HEK293 (cell line): ENCODE measurements around the gene DEFB113.

Source experiments
- CTCF ChIA-PET: fragments of 350-600 bp; formaldehyde crosslinking; extraction: SDS; loops from one replicate; lab custom pipeline; 2021; ENCODE audit warnings: antibody characterized with exemption; lab: Yijun Ruan, JAX
- POLR2A ChIA-PET: fragments of 300-600 bp; formaldehyde crosslinking; extraction: SDS; loops from one replicate; lab custom pipeline; 2020; ENCODE audit warnings: antibody characterized with exemption, inconsistent platforms; lab: Yijun Ruan, JAX
- H3K27ac ChIP-seq: fragments of 200-500 bp; sonication (Bioruptor generic); 2 replicates; pipeline ENCODE4 v1.5.1; 2014; ENCODE audit warnings: low read depth, low read length, control low read depth, inconsistent platforms; ENCODE audit errors: extremely low read depth
- H3K36me3 ChIP-seq, 2 experiments: fragments of 200-500 bp in 1 of 2; sonication (Bioruptor generic) in 1 of 2; 1 replicate in 1 of 2; 2 replicates in 1 of 2; pipeline ENCODE4 v1.5.1; 2014 to 2017; ENCODE audit warnings: inconsistent platforms in 2 of 2, low read length in 2 of 2; ENCODE audit not compliant: control insufficient read depth in 2 of 2, insufficient read depth in 1 of 2
- H3K4me1 ChIP-seq: fragments of 200-500 bp; sonication (Bioruptor generic); 2 replicates; pipeline ENCODE4 v1.5.1; 2014; ENCODE audit warnings: mild to moderate bottlenecking, low read length, inconsistent platforms; ENCODE audit not compliant: control insufficient read depth, insufficient read depth
- H3K4me3 ChIP-seq: 2 replicates; pipeline ENCODE4 v1.5.1; 2011; ENCODE audit warnings: low read depth, mild to moderate bottlenecking, control low read depth, low read length, moderate library complexity
- H3K9me3 ChIP-seq: fragments of 200-500 bp; sonication (Bioruptor generic); 2 replicates; pipeline ENCODE4 v1.5.1; 2014; ENCODE audit warnings: low read depth, low read length, inconsistent platforms; ENCODE audit not compliant: control insufficient read depth, insufficient read depth
- FEZF1 ChIP-seq: fragments of 450-650 bp; formaldehyde crosslinking; IDR thresholded peaks from 2 replicates; pipeline ENCODE4 v1.5.1; 2016; ENCODE audit warnings: missing biosample characterization, missing genetic modification characterization
- IKZF3 ChIP-seq: fragments of 450-650 bp; IDR thresholded peaks from 2 replicates; pipeline ENCODE4 v1.5.0; 2018; ENCODE audit warnings: missing biosample characterization, mild to moderate bottlenecking, missing genetic modification characterization, moderate library complexity
- KLF16 ChIP-seq: fragments of 450-650 bp; formaldehyde crosslinking; IDR thresholded peaks from 2 replicates; pipeline ENCODE4 v1.5.1; 2017; ENCODE audit warnings: missing biosample characterization, missing genetic modification characterization
- YY2 ChIP-seq: fragments of 450-650 bp; formaldehyde crosslinking; IDR thresholded peaks from 2 replicates; pipeline ENCODE4 v1.5.1; 2016; ENCODE audit warnings: missing biosample characterization, missing genetic modification characterization
- ZEB2 ChIP-seq: fragments of 450-650 bp; formaldehyde crosslinking; IDR thresholded peaks from 2 replicates; pipeline ENCODE4 v1.5.1; 2016; ENCODE audit warnings: missing biosample characterization, missing genetic modification characterization
- ZFP41 ChIP-seq: fragments of 450-650 bp; formaldehyde crosslinking; IDR thresholded peaks from 2 replicates; pipeline ENCODE4 v1.5.1; 2016; ENCODE audit warnings: missing biosample characterization, missing genetic modification characterization, borderline replicate concordance
- ZNF10 ChIP-seq: fragments of 450-650 bp; formaldehyde crosslinking; IDR thresholded peaks from 2 replicates; pipeline ENCODE4 v1.5.1; 2017; ENCODE audit warnings: missing biosample characterization, missing genetic modification characterization
- ZNF19 ChIP-seq: fragments of 450-650 bp; formaldehyde crosslinking; IDR thresholded peaks from 2 replicates; pipeline ENCODE4; 2016; ENCODE audit warnings: missing biosample characterization, missing genetic modification characterization, low read depth
- ZNF202 ChIP-seq: fragments of 450-650 bp; formaldehyde crosslinking; IDR thresholded peaks from 2 replicates; pipeline ENCODE4 v1.5.1; 2016; ENCODE audit warnings: missing biosample characterization, missing genetic modification characterization, borderline replicate concordance
- ZNF221 ChIP-seq: fragments of 450-650 bp; formaldehyde crosslinking; IDR thresholded peaks from 2 replicates; pipeline ENCODE4 v1.5.1; 2017; ENCODE audit warnings: missing biosample characterization, missing genetic modification characterization, borderline replicate concordance
- ZNF24 ChIP-seq: fragments of 450-650 bp; formaldehyde crosslinking; IDR thresholded peaks from 2 replicates; pipeline ENCODE4 v1.5.1; 2016; ENCODE audit warnings: missing biosample characterization, missing genetic modification characterization
- ZNF266 ChIP-seq: fragments of 450-650 bp; formaldehyde crosslinking; IDR thresholded peaks from 2 replicates; pipeline ENCODE4 v1.5.1; 2016; ENCODE audit warnings: missing biosample characterization, missing genetic modification characterization, low read depth
- ZNF302 ChIP-seq: fragments of 450-650 bp; formaldehyde crosslinking; IDR thresholded peaks from 2 replicates; pipeline ENCODE4 v1.5.1; 2016; ENCODE audit warnings: missing biosample characterization, missing genetic modification characterization, low read depth
- ZNF311 ChIP-seq: fragments of 450-650 bp; formaldehyde crosslinking; IDR thresholded peaks from 2 replicates; pipeline ENCODE4 v1.5.1; 2017; ENCODE audit warnings: missing biosample characterization, missing genetic modification characterization, borderline replicate concordance
- ZNF324 ChIP-seq: fragments of 450-650 bp; formaldehyde crosslinking; IDR thresholded peaks from 2 replicates; pipeline ENCODE4 v1.5.1; 2016; ENCODE audit warnings: missing biosample characterization, missing genetic modification characterization
- ZNF341 ChIP-seq: fragments of 450-650 bp; formaldehyde crosslinking; IDR thresholded peaks from 2 replicates; pipeline ENCODE4; 2016; ENCODE audit warnings: low read depth, missing biosample characterization, missing genetic modification characterization
- ZNF354C ChIP-seq: fragments of 450-650 bp; formaldehyde crosslinking; IDR thresholded peaks from 2 replicates; pipeline ENCODE4 v1.5.1; 2016; ENCODE audit warnings: missing biosample characterization, missing genetic modification characterization, low read depth, borderline replicate concordance
- ZNF626 ChIP-seq: fragments of 450-650 bp; sonication (Bioruptor Pico); formaldehyde crosslinking; IDR thresholded peaks from 2 replicates; pipeline ENCODE4 v1.5.1; 2018; ENCODE audit warnings: missing biosample characterization, missing genetic modification characterization, inconsistent platforms
- ZNF785 ChIP-seq: fragments of 450-650 bp; formaldehyde crosslinking; IDR thresholded peaks from 2 replicates; pipeline ENCODE4 v1.5.1; 2016; ENCODE audit warnings: missing biosample characterization, missing genetic modification characterization
- ZSCAN16 ChIP-seq: fragments of 450-650 bp; formaldehyde crosslinking; IDR thresholded peaks from 2 replicates; pipeline ENCODE4 v1.5.1; 2016; ENCODE audit warnings: missing biosample characterization, missing genetic modification characterization
- TF ChIP-seq, protein P1 (sequence below): fragments of 450-650 bp; formaldehyde crosslinking; IDR thresholded peaks from 2 replicates; pipeline ENCODE4 v1.5.1; 2016; ENCODE audit warnings: missing biosample characterization, missing genetic modification characterization
- TF ChIP-seq, protein P2 (sequence below): fragments of 450-650 bp; formaldehyde crosslinking; IDR thresholded peaks from 2 replicates; pipeline ENCODE4 v1.5.1; 2017; ENCODE audit warnings: missing biosample characterization, missing genetic modification characterization
- TF ChIP-seq, protein P3 (sequence below): fragments of 450-650 bp; IDR thresholded peaks from 2 replicates; pipeline ENCODE4 v1.5.1; 2018; ENCODE audit warnings: missing biosample characterization, mild to moderate bottlenecking, missing genetic modification characterization

The DEFB113 gene

DNA sequence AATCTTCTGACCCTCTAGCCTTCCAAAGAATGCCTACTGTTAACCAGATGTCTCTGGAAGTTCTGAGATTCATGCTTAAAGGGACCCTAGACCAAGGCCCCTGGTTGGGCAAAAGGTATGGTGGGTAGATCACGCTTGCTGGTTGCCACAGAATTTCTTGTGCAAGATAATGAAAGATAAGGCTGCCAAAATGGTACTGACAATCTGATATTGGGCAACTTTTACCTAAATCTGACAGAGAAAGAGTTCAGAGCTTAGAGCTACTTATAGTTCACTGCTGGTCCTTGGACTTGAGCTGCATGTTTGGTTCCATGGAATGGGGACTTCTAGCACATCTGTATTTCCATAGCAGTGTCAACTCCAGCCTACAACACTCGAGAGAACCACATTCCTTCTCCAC lies 17.5 kb downstream of the DEFB113 start:
- H3K9me3 ChIP-seq: no peaks in the 10 kb centered on the region
- CTCF ChIA-PET: no interaction called here
- TF ChIP-seq ZNF266 (tag by site-specific recombination) (no peak), ZNF24 (no peak), ZNF221 (tag by site-specific recombination) (no peak)

DNA sequence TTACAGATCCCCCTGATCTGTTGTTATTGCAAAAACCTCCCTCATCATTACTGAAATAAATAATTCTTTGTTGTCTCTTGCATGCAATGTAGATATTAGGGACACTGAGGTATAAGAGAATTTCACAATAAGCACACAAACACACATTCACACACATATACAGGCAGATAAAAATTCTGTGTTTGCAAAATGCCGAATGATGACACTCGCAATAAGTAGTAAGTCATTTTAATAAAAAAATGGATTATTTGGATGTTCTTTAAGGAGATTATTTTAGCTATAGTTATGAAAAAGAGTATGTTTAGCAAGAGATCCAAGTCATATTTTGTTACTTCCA lies 19.0 kb downstream of the DEFB113 start:
- Histone ChIP-seq H3K27ac (no peak overlapping the region), H3K9me3 (no peaks in the 10 kb centered on the region), H3K36me3 (no peaks in the 10 kb centered on the region), H3K4me3 (no peak overlapping the region), H3K4me1 (no peaks in the 10 kb centered on the region)
- TF ChIP-seq YY2 (tag by site-specific recombination) (no peak), ZNF202 (tag by site-specific recombination) (no peak), ZNF302 (tag by site-specific recombination) (no peak), ZNF626 (tag by site-specific recombination) (no peak), ZNF354C (tag by site-specific recombination) (no peak), ZNF19 (tag by site-specific recombination) (no peak), ZFP41 (tag by site-specific recombination) (no peak), FEZF1 (tag by site-specific recombination) (no peak), ZNF311 (tag by site-specific recombination) (no peak), ZNF785 (tag by site-specific recombination) (no peak), ZNF324 (no peak), KLF16 (tag by site-specific recombination) (no peak), ZNF341 (tag by site-specific recombination) (no peak), ZNF10 (tag by site-specific recombination) (no peak), ZSCAN16 (tag by site-specific recombination) (no peak), ZEB2 (tag by site-specific recombination) (no peak), IKZF3 (no peak)
- TF ChIP-seq, protein P1, sequence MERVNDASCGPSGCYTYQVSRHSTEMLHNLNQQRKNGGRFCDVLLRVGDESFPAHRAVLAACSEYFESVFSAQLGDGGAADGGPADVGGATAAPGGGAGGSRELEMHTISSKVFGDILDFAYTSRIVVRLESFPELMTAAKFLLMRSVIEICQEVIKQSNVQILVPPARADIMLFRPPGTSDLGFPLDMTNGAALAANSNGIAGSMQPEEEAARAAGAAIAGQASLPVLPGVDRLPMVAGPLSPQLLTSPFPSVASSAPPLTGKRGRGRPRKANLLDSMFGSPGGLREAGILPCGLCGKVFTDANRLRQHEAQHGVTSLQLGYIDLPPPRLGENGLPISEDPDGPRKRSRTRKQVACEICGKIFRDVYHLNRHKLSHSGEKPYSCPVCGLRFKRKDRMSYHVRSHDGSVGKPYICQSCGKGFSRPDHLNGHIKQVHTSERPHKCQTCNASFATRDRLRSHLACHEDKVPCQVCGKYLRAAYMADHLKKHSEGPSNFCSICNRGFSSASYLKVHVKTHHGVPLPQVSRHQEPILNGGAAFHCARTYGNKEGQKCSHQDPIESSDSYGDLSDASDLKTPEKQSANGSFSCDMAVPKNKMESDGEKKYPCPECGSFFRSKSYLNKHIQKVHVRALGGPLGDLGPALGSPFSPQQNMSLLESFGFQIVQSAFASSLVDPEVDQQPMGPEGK: no peak
- TF ChIP-seq, protein P2, sequence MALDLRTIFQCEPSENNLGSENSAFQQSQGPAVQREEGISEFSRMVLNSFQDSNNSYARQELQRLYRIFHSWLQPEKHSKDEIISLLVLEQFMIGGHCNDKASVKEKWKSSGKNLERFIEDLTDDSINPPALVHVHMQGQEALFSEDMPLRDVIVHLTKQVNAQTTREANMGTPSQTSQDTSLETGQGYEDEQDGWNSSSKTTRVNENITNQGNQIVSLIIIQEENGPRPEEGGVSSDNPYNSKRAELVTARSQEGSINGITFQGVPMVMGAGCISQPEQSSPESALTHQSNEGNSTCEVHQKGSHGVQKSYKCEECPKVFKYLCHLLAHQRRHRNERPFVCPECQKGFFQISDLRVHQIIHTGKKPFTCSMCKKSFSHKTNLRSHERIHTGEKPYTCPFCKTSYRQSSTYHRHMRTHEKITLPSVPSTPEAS (tag by site-specific recombination): no peak
- TF ChIP-seq, protein P3, sequence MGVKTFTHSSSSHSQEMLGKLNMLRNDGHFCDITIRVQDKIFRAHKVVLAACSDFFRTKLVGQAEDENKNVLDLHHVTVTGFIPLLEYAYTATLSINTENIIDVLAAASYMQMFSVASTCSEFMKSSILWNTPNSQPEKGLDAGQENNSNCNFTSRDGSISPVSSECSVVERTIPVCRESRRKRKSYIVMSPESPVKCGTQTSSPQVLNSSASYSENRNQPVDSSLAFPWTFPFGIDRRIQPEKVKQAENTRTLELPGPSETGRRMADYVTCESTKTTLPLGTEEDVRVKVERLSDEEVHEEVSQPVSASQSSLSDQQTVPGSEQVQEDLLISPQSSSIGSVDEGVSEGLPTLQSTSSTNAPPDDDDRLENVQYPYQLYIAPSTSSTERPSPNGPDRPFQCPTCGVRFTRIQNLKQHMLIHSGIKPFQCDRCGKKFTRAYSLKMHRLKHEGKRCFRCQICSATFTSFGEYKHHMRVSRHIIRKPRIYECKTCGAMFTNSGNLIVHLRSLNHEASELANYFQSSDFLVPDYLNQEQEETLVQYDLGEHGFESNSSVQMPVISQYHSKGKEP (tag by site-specific recombination): no peak
- CTCF ChIA-PET: no interaction called here
- POLR2A ChIA-PET: no interaction called here

More for the DNA sequence above, 17.5 kb downstream of the DEFB113 start:
- Histone ChIP-seq H3K4me3 (no peak overlapping the region), H3K27ac (no peak overlapping the region), H3K4me1 (no peaks in the 10 kb centered on the region), H3K36me3 (no peaks in the 10 kb centered on the region)
- POLR2A ChIA-PET: no interaction called here
